GM21515 (cell line): ENCODE measurements around the gene NUP93.
"Not testable (repeated sequence)": the region's sequence is repeated elsewhere in the genome, so short reads cannot be mapped to it uniquely, and the experiment has no call there.

Experiments used
- ATAC-seq: cut with Tn5 transposase; IDR thresholded peaks from one replicate; pipeline ENCODE4 v1.9.1; 2021; ENCODE audit not compliant: unreplicated experiment

Gene NUP93

DNA sequence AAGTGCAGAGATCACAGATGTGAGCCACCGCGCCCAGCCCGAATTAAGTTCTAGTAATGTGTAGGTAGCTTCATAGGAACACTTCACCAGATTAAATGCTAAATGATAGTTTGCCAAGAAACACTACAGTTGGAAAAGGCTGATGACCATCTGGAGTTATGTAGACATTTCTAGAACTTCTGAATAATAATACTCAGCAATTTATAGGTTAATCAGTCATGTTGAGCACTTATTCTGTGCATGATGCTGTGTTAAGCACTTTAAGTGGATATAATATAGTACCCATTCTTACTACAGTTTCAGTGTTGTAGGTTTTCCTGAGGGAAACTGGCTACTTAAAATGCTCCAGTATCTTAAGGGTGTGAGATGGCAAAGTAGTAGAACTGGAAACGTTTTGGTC is 45.2 kb downstream of the NUP93 start:
- ATAC-seq = no peak

DNA sequence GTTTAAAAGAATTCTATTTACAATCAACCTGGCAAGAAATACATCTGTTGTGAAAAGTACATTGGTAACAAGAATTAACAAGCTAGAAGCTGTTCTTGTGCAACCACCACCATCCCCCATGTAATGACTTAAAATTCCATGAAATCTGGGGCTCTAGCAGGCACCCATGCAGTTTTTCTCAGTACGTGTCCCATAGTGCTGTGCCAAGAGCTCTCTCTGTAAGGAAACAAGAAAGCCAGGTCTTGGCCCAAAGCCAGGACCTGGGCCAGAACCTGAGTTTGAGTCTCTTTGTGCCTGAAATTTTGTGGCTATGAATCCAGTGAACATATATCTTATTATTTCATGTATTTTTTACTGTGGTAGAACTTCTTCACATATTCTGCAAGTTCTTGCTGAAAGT is 46.6 kb downstream of the NUP93 start:
- no peak for ATAC-seq

DNA sequence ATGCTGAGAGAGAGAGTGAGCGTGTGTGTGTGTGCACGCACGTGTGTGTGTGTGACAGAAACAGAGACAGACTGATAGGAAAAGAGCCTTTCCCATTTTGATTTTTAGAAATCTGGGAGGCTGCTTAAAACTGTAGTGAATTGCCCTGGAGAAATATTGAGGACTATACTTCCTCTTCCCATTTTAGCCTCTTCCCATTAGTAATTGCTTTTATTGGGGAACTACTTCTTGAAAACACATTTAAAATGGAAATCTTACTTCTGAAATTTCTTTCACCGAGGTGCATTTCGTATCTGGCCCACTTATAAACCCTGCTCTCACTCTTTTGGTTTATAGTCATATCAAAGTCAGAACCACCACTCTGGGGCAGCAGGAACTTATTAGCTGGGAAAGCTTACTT is 47.1 kb downstream of the NUP93 start:
- no peak for ATAC-seq

DNA sequence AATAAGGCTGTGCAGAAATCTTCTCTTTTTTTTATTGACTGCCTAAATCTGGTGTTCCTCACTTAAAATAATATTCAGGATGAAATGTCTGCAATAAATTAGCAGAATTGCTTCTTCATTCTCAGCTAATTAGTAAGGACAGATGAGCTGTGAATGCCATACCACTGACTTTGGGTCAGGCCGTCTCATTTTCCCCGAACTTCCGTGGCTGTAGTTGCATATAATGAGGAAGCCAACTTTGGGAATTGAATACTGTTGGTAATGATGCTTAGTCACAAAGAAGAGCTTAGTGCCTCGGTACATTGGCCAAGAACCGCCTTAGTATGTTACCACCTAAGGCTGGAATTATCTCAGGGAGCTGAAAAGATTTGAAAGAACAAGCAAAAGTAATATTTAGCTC is 47.6 kb downstream of the NUP93 start:
- ATAC-seq = no peak

GRCh38 chr16:56779906-56780305 is 50.0 kb downstream of the NUP93 start:
- ATAC-seq = no peak

GRCh38 chr16:56780646-56781045 is 50.7 kb downstream of the NUP93 start:
- no peak for ATAC-seq

GRCh38 chr16:56781528-56781961 is 51.6 kb downstream of the NUP93 start:
- no peak for ATAC-seq

- ATAC-seq = no peak
These were observed 53.4 kb downstream of the NUP93 start for GRCh38 chr16:56783344-56783743.

DNA sequence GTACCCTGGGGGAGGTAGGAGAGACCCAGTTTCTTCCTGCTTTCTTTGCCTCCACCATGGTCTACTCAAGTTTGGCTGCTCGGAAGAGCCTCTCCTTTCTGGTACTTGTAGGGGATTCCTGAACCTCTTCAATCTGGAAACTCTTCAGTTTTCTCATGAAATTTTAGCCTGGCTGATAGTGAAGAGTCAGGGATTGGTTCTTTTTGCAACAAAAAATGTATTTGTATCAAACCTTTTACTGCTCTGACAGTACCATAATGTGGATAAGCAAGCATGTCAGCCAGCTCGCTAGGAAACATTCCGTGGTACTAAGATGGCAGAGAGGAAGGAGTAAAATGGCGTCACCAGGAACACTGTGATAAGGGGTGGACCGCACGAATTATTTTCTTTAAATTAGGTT is 55.4 kb downstream of the NUP93 start:
- no peak for ATAC-seq

GRCh38 chr16:56787167-56787566 is 57.2 kb downstream of the NUP93 start:
- ATAC-seq = no peak

DNA sequence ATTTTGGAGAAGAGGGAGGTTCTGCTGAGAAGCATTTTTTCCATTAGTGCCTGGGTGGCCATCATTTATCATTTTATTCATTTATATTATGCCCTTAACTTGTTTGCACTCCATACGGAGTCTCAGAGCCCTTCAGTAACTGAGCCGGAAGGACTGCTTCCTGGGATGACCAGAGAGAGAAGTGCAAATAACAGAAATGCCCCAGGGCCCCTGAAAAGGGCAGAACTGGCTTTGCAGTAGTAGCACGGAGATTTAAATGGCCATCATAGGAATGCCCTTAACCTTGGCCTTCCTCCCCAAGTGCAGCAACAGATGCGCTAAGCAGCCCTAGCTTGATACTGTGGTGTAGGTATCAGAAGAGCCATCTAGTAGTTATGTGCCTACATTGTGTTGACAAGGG is 58.5 kb downstream of the NUP93 start:
- no peak for ATAC-seq

DNA sequence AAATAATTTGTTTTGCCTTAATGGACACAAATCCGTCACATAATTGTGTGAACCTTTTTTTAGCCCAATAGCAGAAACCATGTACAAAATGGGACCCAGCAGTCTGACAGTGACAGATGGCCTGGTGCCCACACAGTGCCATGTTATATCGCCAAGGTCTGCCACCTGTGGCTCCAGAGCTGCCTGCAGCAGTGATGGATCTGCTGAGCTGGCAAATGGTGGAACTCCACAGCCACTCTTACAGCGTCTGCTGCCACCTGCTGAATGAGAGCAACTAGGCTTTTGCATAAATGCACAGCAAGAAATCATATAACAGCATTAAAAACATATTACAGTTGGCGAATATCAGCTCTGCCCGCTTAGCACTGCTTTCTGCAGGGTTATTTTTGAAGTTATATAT is 59.4 kb downstream of the NUP93 start:
- ATAC-seq = no peak

DNA sequence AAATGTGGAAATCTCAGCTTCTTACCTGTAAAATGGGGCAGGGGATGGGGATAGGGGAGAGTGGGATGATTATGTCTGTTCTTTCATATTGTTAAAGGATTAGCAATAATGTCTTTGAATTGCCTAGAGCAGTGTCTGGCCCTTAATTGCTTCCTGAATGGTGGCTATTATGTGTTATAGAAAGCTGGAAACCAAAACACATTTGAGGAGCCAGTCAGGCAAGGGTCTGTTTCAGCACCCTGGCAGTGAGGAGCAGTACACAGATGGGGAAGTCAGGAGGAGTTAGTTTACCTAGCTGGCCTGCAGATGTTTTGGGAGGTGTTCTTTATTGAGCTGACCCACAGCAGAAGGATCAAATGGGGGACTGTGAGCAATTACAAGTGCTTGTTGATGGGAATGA is 63.0 kb downstream of the NUP93 start:
- ATAC-seq = no peak

DNA sequence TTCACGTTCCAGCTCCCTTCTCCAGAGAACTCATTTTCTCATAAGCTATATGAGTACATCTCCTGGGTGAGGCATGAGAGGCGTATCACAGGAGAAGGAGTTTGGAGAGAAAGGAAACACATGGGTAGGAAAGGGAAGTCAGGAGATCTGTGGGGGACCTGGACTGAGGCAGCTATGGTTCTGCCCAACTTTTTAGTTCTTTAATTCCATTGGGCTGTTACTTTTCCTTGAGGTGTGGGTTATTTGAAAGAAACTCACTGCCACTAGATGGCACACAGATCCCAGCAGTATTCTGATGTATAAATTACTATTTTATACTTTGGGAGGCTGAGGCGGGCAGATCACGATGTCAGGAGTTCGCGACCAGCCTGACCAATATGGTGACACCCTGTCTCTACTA is 63.6 kb downstream of the NUP93 start:
- ATAC-seq = no peak

DNA sequence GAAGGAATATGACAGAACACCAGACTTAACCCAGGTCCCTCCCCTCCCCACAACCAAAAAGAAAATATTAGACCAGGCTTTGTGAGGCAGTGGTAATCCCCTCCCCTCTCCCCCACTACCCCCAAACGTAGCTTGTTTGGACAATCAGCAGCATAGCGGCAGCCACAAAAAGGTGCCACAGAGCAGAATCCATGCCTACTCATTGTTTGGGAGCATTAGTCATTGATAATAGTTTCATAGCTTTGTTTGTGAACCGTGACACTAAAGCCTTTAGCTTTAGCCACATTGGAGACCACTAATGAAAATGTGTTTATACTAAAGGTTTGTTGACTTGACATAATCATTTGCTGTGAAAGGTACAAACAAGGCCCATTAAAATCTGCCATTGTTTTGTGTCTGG is 65.1 kb downstream of the NUP93 start:
- no peak for ATAC-seq

DNA sequence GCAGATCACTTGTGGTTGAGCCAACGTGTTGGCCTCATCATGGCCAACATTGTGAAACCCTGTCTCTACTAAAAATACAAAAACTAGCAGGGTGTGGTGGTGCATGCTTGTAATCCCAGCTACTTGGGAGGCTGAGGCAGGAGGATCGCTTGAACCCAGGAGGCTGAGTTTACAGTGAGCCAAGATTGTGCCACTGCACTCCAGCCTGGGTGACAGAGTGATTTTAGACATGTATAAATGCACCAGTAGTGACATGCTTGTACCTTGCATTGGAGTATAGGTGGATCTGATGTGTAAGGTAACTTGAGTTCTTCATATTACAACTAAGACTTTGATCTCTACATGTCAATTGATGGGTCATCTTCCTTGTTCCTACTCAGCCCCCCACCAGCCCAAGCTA is 67.1 kb downstream of the NUP93 start:
- ATAC-seq = not testable (repeated sequence)

DNA sequence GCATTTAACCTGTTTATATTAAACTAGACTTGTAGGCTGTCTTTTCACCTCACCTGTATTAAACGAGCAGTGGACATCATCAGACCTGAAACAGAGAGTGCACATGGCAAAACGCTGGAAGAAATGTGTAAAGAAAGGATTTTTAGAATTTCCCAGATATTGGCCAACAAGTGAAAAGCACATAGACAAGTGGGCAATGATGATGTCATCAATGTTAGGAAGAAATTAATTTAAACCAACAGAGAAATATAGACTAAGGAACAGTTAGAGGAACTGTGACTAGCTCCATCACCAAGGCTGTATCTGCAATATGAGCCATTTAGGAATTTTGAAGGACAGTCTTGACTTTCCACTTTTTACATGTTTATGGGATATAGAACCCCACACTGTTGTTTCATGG is 67.9 kb downstream of the NUP93 start:
- ATAC-seq = no peak

DNA sequence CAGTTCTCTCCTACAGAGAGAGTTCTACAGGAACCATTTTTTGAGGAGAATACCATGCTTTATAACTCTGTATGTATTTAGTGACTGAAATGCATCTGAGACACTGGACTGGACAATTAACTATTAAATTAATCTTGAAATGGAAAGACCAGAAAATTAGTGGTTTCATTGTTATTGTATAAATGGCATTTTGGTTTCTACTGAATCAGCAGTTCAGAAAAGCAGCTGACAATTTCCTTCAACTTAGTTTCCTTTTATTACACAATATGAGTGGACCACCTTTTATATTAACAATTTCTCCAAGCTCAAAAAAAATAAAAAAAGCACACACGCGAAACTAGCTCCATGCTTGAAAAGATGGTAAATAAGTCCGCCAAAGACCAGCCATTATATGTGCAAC is 69.0 kb downstream of the NUP93 start:
- no peak for ATAC-seq

GRCh38 chr16:56800355-56800754 is 70.4 kb downstream of the NUP93 start:
- ATAC-seq = no peak

DNA sequence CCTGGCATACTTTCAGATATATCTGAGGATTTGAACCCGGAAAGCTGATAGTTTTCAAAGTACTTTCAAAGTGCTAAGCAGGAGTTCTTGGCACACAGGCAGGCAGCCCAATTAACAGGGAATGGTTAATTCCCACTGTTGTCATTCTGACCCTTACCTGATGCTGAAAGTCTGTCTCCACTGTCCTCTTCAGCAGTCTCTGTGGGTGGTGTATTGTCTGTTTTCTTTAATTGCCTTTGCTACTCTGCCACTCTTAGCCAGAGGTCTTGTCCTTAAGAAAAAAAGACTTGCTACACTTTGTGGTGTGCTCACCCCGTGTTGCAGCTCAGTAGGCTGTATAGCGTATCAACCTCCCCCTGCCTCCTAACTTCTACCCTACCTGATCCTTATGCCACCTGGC is 71.8 kb downstream of the NUP93 start:
- no peak for ATAC-seq

DNA sequence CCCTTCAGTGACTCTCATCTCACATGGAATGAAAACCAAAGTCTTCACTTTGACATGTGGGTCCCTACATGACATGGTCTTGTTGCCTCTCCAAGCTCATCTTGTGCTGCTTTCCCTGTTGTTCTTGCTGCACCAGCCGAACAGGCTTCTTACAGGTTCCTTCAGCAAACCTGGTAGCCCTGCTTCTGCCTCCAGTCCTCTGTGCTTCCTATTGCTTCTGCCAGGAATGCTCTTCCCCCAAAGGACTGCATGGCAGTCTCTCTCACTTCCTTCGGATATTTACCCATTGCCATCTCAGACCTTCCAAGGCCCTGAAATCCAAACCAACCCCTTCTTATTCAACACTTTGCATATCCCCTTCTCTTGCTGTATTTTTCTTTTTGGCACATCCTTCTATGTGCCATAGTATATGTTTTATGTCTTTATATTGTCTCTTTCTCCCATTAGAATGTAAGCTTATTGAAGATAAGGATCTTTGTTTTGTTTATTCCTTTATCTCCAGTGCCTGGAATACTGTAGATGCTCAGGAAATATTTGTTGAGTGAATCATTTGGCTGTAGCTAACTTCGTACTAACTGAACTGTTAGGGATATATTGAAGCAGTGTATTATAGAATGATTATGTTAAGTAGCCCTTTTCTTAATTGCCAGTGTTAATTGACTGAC is 77.2 kb downstream of the NUP93 start:
- no peak for ATAC-seq

- not testable (repeated sequence) for ATAC-seq
These were observed 77.7 kb downstream of the NUP93 start for GRCh38 chr16:56807676-56808067.

- no peak for ATAC-seq
These were observed 81.0 kb downstream of the NUP93 start for GRCh38 chr16:56810954-56811353.
